Posterior vena cava (tissue), 2 donors: Measurements from ENCODE around the gene DEPDC5. TPM values are rescaled to one million over a fixed set of nuclear protein-coding genes. Genes with fewer than 3 reads are reported as not detected.
A peak's percentile ranks its signal among the peaks of the same experiment; 100 is the strongest.

Experiments
- DNase-seq: peaks from one replicate; pipeline ENCODE4 v3.0.0-alpha.2; 2020; ENCODE audit warnings: low spot score
- intact Hi-C, 2 donors: fragments of 100-400 bp; cut with DNase I; formaldehyde crosslinking; loops; one replicate each; pipeline versions ENCODE4 v1.14.1 to v1.14.2; 2022 to 2023
- total RNA-seq, 2 donors: library from RNA; stranded (reverse); fragmentation: NEBNext Ultra II Directional; extraction: Animal tissue kit (Norgen Biotek cat#: 25700); gene quantifications; one replicate each; pipeline ENCODE4 v1.2.1, GENCODE V29; 2021
- donor health status: DM: yes; HTN: yes; CAD: no.
- donor health status: DM: yes; HTN: yes; CAD: no.

Gene DEPDC5
- total RNA-seq, 2 donors from 2014 or later, result 20.2 to 25.4 TPM

DNA sequence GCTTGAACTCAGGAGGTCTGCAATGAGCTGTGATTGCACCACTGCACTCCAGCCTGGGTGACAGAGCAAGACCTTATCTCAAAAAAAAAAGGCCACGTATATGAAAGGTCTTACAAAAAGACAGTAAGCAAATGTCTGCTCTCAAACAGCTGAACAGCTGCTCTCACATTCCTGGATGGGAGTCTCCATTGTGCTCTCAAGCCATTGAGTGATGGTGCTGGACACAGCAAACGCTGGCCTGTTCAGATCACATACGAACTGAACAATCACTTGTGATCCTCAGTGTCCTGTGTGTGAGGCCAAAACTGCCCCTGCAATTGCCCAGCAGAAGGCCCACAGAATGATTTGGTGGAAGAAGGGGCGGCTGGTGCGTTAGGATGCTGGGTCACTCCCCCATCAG is 156.2 kb downstream of the DEPDC5 start:
- intact Hi-C loops, result no loop called here

DNA sequence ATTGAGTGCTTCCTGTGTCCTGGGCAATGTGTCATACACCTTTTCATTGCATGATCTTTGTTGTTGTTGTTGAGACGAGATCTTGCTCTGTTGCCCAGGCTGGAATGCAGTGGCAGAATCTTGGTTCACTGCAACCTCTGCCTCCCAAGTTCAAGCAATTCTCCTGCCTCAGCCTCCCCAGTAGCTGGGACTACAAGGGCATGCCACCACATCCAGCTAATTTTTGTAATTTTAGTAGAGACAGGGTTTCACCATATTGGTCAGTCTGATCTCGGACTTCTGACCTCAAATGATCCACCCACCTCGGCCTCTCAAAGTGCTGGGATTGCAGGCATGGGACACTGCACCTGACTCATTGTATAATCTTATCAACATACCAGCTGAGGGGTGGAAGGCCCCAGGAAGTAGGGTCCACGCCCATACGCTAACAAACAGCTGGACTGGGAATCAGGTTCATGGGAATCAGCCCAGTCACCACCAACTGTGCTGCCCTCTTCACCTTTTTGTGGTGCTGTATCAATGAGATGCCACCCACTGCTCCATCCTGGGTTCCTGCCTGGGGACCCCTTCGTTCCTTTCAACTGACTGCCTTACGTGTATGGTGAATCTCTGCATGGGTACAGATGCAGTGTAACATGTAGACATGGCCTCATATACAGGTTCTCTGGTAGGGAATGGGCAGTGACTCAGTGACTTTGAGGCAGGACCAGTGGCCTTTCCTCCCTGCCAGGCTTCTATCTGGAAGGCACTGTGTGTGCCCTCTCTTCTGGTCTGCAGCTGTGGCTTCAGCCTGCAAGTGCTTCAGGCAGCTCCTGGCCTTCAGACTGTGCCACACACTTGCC is 158.0 kb downstream of the DEPDC5 start:
- no peak for DNase-seq
- intact Hi-C loops, result no loop called here

More for the DNA sequence above, 156.2 kb downstream of the DEPDC5 start:
- DNase-seq, result no peak

DNA sequence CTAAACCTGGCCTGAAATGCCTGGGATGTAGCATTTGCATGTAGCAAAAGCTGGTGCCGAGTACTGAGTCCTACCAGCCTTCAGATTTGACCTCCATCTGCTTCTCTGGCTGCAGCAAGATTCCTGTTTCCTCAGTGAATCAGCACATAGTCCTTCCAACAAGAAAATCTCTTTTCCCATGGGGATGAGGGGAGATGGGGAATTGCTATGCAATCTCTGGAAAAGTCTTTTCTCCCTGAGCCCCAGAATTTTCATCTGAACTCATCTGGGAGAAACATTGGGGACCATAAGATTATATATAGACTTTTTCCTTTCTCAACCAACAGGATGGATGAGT is 158.6 kb downstream of the DEPDC5 start:
- intact Hi-C loops, result no loop called here
- no peak for DNase-seq

GRCh38 chr22:31915586-31915985 is 161.8 kb downstream of the DEPDC5 start:
- DNase-seq, result no peak
- intact Hi-C loops, result no loop called here

GRCh38 chr22:31917227-31917921 is 163.6 kb downstream of the DEPDC5 start:
- DNase-seq, result no peak
- intact Hi-C loops, result no loop called here

DNA sequence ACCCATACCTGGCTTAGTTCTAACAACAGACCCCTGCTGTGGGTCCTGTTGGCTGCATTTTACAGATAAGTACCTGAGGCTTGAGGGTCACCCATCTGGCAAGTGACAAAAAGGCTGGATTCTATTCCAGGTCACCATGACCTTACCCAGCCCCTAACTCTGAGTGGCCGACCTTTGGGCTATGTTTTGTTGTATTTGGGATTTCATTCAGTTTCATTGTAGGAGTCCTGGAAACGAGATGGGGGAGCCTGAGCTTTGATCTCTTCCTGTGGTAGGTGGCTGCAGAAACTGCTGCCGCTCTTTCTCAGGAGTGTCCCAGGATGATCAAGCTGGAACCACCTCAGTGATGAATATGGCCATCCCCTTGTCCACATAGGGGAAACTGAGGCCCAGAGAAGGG is 165.9 kb downstream of the DEPDC5 start:
- intact Hi-C loops, result loop anchor here in 1 of 2 donors (1.0 kb wide), 1 partner anchor 18 kb away; no protein-coding TSS in a partner anchor

DNA sequence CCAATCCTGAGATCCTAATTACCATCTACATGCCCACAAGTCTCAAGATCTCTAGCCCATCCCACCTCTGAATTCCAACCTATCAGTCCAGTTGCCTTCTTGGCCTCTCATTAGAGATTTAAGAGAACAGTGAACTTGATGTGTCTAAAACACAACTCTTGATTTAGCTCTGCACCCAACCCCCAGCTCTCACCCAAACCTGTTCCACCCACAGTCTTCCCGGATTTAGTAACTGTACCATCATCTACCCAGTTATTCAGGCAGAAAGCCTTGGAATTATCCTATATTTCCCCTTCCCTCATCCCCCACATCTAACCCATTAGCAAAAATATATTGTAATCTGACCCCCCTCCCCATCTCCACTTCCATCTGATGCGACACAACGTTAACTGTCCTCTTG is 166.5 kb downstream of the DEPDC5 start:
- no peak for DNase-seq
- intact Hi-C loops, result loop anchor here in 1 of 2 donors (1.0 kb wide), 1 partner anchor 19 kb away; no protein-coding TSS in a partner anchor

More for the DNA sequence above, 165.9 kb downstream of the DEPDC5 start:
- DNase-seq, result no peak

DNA sequence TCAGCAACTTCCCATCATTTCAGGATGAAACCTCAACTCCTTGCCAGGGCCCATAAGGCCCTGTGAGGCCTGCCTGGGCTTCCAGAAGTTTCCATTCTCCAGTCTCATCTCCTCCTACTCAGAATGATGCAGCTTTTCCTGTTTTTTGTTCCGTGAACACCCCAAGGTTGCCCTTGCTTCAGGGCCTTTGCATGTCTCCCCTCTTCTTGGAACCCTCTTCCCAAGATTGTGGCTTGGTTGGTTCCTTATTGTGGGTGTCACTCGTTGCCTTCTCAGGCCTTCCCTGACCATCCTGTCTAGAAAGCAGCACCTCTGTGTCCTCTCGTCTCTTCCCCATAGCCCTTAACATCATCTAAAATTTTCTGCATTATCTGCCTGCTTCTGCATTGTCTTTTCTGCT is 167.3 kb downstream of the DEPDC5 start:
- DNase-seq, result no peak
- intact Hi-C loops, result no loop called here

DNA sequence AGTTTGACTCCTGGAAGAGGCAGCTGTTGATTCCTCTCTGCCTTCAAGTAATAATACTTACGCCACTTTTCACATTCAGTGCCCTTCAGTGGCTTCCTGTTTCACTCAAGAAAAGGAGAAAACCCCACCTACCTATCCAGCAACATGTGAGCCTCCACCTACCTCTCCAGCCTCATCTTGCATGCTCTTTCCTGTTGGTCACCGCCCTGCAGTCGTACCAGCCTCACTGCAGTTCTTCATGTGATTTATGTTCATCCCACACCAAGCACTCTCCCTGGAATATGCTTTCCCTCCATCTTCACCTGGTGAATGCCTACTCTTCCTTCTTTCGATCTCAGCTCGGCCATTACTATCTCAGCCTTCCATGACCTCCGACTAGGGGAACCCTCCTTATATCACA is 168.7 kb downstream of the DEPDC5 start:
- intact Hi-C loops, result no loop called here
- DNase-seq, result no peak

- no peak for DNase-seq
- intact Hi-C loops, result no loop called here
These were observed 169.3 kb downstream of the DEPDC5 start for GRCh38 chr22:31923136-31923535.

DNA sequence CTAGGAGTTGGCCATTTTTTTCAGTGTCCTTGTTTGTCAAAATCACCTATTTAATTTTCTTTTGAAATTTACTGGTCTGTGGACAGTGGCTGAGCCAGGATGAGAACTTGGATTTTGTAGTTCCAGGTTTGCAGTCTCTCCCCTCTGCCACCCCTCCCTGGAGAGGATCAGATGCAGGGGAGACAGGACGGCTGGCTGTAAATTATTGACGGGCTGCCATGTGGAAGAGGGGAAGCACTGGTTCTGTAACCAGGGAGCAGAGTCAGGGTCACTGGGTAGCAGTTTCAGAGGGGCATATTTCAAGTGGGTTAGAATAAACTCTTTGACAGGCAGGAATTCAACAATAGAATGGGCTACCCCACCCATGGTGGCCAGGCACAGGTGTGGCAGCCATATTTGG is 169.9 kb downstream of the DEPDC5 start:
- DNase-seq, result no peak
- intact Hi-C loops, result no loop called here

GRCh38 chr22:31925056-31925455 is 171.2 kb downstream of the DEPDC5 start:
- no peak for DNase-seq
- intact Hi-C loops, result no loop called here

DNA sequence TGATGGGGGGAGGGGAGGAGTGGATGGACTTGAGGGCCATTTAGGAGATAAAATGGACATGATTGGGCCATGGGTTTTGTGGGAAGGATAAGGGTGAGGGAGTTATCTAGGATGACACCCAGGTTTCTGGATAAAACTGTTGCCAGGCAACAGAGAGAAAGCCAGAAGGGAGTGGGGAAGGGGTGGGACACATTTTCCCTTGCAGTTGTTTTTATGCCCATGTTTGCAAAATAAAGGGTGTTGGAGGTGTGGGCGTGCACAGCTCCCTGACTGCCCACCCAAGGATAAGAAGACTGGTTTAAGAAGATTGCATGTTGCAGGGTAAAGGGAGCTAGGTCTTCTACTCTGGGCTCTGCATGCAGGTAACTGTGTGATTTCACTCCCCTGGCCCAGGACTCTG is 172.2 kb downstream of the DEPDC5 start:
- intact Hi-C loops, result no loop called here

GRCh38 chr22:31926969-31927368 is 173.2 kb downstream of the DEPDC5 start:
- no peak for DNase-seq

More for the DNA sequence above, 172.2 kb downstream of the DEPDC5 start:
- DNase-seq, result no peak

DNA sequence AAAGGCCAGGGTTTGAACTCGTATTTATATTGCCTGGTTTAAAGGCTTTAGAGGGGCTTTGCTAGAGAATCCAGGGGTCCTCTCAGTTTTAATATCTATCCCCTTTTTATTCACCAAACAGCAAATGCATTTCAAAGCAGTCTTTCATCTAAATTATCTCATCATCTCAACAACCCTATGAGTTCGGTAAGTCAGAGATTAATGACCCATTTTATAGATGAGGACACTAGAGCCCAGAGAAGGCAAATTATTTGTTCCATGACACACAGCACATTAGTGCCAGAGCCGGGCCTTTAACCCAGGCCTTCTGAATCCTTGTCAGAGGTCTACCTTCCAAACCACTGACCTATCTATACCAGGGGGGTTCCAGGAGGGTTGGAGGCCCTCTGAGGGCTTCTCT is 173.7 kb downstream of the DEPDC5 start:
- DNase-seq, result no peak
- intact Hi-C loops, result no loop called here

More at GRCh38 chr22:31926969-31927368, 173.2 kb downstream of the DEPDC5 start:
- intact Hi-C loops, result no loop called here

DNA sequence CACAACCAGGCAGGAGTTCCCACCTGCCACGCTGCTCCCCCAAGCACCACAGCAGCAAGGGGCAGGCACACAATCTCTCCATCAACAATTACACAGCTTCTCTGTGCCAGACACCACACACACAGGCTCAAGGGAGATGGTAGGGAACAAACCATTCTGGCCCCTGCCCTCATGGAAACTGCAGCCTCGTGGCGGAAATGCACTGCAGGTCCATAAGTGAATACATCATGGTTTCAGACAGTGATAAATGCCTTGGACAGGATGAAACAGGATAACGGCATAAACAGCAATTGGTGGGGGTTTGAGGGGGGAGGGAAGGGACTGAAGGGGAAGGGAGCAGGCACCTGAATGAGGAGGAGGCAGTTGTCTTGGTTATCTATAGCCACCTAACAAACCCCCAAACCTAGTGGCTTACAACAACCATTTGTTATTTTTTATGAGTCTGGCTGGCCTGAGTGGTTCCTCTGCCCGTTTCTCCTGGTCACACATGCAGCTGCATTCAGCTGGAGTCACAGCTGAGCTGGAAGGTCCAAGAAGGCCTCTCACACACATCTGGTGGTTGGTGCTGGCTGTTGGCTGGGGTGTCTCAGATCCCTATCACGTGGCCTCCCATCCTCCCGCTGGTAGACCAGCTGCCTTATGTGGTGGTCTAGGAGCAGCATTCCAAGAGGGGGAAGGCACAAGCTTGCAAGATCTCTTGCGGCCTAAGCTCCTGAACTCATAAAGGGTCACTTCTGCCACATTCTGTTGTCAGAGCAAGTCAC is 175.5 kb downstream of the DEPDC5 start:
- no peak for DNase-seq
- intact Hi-C loops, result no loop called here

DNA sequence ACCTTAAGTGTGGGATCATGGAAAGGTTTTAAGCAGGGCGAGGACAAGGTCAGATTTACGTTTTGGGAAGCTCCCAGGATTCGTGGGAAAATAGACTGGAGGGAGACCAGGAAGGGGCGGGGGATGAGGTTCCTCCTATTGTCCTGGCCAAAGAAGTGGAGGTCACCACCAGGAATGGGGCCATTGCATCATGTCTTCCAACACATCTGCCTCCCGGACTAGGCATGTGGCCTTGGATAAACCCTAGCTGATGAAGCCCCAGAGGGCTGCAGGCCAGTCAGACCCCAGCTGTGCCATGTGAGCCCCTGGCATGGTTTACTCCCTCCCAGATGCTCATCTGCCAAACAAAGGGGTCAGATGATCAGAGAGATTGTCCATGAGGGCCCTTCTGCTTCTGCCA is 179.0 kb downstream of the DEPDC5 start:
- peak; percentile 42 for DNase-seq
- intact Hi-C loops, result no loop called here

GRCh38 chr22:31933406-31933805 is 179.6 kb downstream of the DEPDC5 start:
- peak; percentile 6 for DNase-seq
- intact Hi-C loops, result no loop called here

GRCh38 chr22:31933816-31934482 is 180.1 kb downstream of the DEPDC5 start:
- intact Hi-C loops, result no loop called here

More at GRCh38 chr22:31933816-31934482, 180.1 kb downstream of the DEPDC5 start:
- DNase-seq, result peak; percentile 49
